NAMALWA (cell line): ENCODE data around the gene MTG1.
"Not testable (repeated sequence)": the region's sequence is repeated elsewhere in the genome, so short reads cannot be mapped to it uniquely, and the experiment has no call there.

Experiments
- DNase-seq: peaks from one replicate; pipeline ENCODE4 v3.0.0-alpha.2; 2015; ENCODE audit warnings: low spot score

The MTG1 gene

GRCh38 chr10:133359554-133359971 is 34.4 kb upstream of the MTG1 start:
- no peak for DNase-seq

DNA sequence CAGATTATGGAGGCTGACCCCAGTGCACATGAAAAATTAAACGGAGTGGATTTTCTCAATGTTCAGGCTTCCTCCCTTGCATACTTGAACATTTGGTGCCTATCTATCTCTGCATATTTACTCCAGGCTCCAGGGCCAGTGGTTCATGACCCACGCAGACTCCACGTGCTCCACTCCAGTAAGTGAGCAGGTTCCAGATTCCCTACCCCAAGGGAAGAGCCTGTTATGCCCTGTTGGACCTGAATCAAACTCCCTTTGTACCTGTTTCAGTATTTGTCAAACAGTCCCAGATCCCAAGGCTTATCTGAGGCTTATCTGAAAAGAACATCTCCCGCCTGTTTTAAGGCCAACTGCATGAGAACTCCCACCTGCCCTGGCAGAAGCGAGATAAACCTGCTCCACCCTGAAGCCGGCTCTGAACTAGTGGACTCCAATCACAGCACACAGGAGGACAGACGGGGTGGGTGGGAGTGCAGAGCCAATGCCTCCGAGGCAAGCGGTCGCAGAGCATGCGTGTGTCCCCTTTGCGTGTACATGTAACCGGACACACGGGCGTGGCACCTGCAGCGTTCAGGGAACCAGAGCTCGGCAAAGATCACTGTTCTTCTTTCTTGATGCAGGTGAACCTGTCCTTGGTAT is 33.9 kb upstream of the MTG1 start:
- no peak for DNase-seq

- no peak for DNase-seq
Observed at GRCh38 chr10:133361227-133361626, 32.7 kb upstream of the MTG1 start.

GRCh38 chr10:133361773-133362441 is 32.0 kb upstream of the MTG1 start:
- no peak for DNase-seq

GRCh38 chr10:133362846-133363245 is 31.1 kb upstream of the MTG1 start:
- DNase-seq, result no peak

GRCh38 chr10:133364645-133365431 is 29.1 kb upstream of the MTG1 start:
- no peak for DNase-seq

- no peak for DNase-seq
Observed at GRCh38 chr10:133365461-133366129, 28.4 kb upstream of the MTG1 start.

DNA sequence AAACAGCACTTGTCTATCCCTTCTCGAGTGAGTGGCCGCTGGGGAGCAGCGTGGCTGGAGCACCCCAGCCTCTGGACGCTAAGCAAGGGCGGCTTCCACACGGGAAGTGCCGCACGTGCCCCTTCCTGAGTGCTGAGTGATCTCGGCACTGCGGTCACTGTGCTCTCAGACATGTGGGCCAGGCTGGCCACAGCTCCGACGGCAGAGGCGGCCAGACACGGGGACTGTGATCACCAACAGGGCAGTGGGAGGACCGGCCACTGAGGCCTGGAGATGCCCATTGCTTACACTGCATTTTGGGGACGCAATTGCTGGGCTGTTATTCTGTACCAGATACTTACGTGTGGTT is 27.9 kb upstream of the MTG1 start:
- DNase-seq, result no peak

- DNase-seq, result no peak
Observed at GRCh38 chr10:133366751-133367150, 27.2 kb upstream of the MTG1 start.

GRCh38 chr10:133367461-133367860 is 26.5 kb upstream of the MTG1 start:
- not testable (repeated sequence) for DNase-seq

DNA sequence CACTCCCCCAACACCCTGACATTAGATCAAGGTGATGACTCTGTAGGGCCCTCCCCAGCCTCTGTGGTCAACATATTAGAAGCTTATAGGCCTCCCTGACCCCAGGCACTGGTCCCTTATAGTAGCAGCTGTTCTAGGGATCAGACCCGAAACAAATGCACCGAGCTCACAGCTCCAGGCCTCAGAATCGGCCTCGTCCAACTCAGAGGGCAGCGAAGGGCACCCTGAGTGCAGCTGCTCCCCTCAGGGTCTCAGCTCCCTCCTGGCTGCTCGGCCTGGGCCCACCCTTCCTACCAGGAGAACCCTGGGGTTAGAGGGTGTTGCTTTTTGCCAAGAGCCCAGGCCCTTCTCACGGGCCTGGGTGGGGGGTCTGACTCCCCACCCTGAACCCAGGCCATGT is 25.8 kb upstream of the MTG1 start:
- DNase-seq, result no peak

GRCh38 chr10:133370030-133370786 is 23.7 kb upstream of the MTG1 start:
- DNase-seq, result no peak

DNA sequence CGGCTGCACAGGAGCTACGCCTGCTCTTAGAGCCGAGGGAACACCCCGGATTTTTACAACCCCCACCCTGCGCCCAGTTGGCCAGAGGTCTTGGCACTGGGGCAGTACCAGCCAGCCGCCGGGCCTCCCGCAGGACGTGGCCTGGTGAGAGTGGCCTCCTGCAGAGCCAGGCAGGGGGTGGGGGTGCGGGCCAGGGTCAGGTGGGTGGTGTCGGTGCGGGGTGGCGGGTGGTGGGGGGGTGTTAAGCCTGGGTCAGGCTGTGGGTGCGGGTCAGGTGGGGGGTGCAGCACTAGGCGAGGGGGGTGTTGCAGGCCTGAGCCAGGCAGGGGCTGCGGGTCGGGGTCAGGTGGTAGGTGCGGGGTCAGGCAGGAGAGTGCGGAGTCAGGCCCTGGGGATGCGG is 21.4 kb upstream of the MTG1 start:
- DNase-seq, result no peak

DNA sequence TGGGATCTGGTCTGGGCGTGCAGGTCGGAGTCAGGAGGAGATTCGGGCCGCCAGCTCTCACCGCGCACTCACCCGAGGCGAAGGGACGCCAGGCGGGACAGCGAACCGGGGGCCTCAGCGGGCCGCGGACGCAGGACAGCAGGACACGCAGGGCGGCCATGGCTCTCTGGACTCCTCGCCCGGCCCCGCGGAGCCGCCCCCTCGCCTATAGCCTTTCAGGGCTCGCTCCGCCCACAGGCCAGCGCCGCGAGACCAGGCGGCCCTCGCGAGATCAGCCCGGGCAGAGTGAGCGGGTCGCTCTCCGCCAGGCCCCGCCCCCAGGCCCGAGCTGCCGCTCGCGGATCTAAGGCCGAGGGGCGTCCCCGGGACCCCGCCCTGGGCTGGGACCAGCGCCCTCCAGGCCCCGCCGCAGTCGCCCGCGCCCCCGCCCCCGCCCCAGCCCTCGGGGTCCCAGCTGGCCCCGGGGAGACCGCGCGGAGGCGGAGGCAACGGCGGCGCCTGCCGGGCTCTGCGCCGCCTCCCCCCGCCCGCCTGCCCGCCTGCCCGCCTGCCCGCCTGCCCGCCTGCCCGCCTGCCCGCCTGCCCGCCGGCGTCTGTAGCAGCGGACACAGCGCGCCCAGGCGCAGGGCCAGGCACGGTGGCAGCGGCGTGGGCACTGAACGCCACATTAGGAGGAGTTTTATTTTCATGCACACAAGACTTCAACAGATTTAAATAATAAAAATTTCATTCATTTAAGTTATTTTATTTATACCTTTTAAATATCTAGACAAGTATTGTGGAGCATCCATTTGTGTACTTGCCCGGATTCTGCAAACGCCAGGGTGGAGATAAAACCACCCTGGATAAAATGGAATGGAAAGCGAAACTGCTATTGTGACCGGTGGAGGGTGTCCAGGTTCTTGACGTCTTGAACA is 20.5 kb upstream of the MTG1 start, which contains the start of gene ECHS1:
TSS of gene ECHS1 (minus strand) at position 181 of the 917 bp plus-strand sequence. CDS start at position 160, 21 bp downstream.
- peak; percentile 94 for DNase-seq

- DNase-seq, result no peak
Observed at GRCh38 chr10:133375357-133376115, 18.4 kb upstream of the MTG1 start.

DNA sequence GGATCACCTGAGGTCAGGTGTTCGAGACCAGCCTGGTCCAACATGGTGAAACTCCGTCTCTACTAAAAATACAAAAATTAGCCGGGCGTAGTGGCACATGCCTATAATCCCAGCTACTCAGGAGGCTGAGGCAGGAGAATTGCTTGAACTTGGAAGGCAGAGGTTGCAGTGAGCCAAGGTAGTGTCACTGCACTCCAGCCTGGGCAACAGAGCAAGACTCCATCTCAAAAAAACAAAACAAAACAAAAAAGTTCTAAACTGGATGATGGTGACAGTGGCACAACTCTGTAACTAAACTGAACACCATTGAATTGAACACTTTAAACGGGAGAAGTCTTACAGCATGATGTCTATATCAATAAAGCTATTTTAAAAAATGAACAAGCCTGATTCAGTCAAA is 17.8 kb upstream of the MTG1 start:
- not testable (repeated sequence) for DNase-seq

DNA sequence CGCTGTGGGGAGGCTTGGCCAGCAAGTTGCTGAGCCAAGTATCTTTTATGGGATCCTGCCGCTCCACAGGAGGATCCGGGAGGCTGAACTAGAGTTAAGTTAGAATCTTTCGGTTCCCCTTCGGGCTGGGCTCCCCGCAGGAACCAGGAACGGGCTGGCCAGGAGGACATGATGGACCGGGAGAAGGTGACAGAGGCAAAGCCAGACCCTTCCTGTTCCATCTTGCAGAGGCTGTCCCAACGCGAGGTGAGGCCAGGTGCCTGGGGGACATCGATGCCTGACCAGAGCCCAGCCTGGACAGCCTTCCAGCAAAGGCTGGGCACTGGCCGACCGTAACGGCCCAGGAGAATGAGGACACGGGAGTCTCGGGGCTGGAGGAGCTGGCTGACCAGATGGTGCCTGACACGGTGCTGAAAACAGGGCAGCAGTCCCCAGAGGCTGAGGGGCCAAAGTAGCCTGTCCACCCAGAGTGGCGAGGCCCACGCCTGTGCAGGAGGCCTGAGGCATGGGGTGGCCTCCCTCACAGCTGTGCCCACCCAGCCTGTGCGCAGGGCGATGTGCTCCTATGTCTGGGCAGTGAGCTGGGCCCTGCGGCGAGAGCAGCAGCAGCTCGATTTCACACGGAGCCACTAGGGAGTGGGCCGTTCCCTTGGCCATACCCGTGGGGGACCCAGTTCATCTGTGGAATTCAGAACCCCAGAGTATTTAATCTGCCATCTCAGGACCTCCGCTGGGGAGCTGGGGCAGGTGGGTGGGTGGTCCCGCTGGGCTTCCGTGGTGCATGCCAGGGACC is 16.7 kb upstream of the MTG1 start:
- DNase-seq, result no peak

DNA sequence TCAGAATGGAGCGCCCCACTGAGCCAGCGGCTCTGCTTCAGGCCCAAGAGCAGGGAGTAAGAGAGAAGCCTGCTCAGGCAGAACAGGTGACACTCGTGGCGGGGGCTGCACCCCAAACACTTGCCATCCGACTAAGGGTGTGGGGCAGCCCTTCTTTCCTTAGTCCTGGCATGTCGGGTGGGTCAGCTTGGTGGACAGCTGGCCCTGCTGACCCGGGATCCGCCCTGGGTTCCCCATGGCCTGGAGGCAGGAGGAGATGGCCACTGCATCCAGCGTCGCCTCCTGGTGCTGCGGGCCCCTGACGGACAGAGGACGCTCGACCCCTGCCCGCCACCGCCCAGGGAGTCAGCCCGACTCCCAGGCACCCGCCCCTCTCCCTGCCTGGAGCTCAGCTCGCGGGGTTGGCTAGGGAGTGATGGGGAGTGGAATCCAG is 16.1 kb upstream of the MTG1 start:
- DNase-seq, result no peak
